ENCODE data around the gene TNFSF9.

The TNFSF9 gene

DNA sequence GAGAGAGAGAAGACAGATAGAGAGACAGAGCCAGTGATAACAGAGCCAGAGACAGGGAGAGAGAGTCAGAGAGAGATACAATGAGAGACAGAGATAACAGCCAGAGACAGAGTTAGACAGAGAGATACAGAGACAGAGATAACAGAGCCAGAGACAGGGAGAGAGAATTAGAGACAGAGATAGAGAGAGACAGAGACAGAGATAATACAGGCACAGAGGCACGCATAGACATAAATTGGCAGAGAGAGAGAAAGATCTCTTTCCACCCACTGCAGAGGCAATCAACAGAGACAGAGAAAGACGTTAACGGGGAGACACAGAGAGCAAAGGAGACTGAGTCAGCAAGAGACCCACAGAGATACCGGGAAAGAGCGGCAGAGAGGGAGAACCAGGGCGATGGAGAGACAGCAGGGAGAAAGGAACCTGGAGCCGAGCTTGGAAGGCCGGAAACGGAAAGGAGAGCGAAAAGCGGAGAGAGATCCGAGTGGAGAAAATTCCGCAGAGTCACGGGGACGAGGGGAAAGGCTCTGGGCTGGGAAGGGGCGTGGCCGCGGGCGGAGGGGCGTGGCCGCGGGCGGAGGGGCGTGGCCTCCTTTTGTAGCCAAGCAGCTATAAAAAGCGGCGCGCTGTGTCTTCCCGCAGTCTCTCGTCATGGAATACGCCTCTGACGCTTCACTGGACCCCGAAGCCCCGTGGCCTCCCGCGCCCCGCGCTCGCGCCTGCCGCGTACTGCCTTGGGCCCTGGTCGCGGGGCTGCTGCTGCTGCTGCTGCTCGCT lies at the start of gene TNFSF9:
TNFSF9 (plus strand) TSS at position 641 of the 777 bp plus-strand sequence; CDS start at position 652, 11 bp downstream.
- Mint-ChIP-seq H3K27me3 (peaks cover 6% of the 10 kb centered on the region), H3K4me1 (ENCODE audit: low read depth) (peaks cover 29% of the 10 kb centered on the region), H3K9me3 (ENCODE audit: low read depth) (no peaks in the 10 kb centered on the region), H3K4me3 (peak within 1 kb of the TSS; percentile 91), H3K36me3 (no peaks in the 10 kb centered on the region), H3K27ac (peak within 1 kb of the TSS; percentile 51)

DNA sequence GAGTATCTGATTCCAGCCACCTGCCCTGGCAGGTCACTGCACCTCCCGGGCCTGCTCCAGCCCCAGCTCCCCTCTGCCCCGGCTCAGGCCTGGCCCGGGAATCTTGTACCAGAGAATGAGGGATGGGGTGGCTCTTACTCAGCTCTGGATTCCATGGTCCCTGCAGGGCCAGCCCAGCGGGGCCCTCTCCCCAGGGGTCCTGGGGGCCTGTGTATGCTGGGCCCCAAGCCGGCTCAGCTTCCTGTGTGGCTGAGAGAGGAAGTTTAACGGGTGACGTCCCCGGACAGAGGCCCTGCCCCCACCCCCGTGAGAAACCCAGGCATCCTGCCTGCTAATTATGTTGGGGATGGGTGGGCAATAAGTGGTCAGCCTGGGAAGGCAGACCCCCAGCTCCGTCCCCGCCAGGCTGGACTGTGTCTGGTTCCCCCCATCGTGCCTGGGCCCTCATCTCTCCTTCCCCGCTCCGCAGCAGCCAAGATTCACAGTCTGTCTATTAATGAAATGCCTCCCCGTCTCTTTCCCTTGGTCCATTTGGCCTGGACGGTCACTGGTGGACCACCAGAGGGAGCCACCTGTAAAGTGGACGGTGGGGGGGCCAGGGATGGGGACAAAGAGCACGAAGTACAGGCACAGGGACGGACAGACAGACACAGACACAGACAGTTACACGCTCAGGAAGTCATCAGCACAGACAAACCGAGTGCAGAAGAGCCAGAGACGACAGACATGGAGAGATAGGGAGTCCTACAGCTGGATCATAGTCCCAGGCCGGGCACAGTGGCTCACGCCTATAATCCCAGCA lies 49.1 kb upstream of the TNFSF9 start, which contains the start of gene DENND1C:
DENND1C (minus strand) TSS at position 247 of the 802 bp plus-strand sequence; CDS start at position 155, 92 bp downstream.
- Mint-ChIP-seq H3K4me3 (peak within 1 kb of the TSS; percentile 100), H3K27me3 (no peaks in the 10 kb centered on the region), H3K27ac (peak within 1 kb of the TSS; percentile 97), H3K9me3 (ENCODE audit: low read depth) (no peaks in the 10 kb centered on the region), H3K36me3 (no peaks in the 10 kb centered on the region), H3K4me1 (ENCODE audit: low read depth) (peaks cover 33% of the 10 kb centered on the region)

DNA sequence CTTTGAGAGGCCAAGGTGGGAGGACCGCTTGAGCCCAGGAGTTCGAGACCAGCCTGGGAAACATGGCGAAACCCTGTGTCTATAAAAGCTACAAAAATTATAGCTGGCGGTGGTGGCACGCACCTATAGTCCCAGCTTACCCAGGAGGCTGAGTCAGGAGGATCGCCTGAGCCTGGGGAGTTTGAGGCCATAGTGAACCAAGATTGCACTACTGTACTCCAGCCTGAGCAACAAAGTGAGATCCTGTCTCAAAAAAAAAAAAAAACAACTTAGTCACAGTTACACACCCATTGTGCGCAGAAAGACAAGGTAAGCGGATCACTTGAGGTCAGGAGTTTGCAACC lies 48.5 kb upstream of the TNFSF9 start:
- Mint-ChIP-seq H3K9me3 (ENCODE audit: low read depth) (no peaks in the 10 kb centered on the region), H3K27ac (peak overlapping the region; percentile 97), H3K4me1 (ENCODE audit: low read depth) (peaks cover 33% of the 10 kb centered on the region), H3K4me3 (peak overlapping the region; percentile 100), H3K36me3 (no peaks in the 10 kb centered on the region), H3K27me3 (no peaks in the 10 kb centered on the region)

DNA sequence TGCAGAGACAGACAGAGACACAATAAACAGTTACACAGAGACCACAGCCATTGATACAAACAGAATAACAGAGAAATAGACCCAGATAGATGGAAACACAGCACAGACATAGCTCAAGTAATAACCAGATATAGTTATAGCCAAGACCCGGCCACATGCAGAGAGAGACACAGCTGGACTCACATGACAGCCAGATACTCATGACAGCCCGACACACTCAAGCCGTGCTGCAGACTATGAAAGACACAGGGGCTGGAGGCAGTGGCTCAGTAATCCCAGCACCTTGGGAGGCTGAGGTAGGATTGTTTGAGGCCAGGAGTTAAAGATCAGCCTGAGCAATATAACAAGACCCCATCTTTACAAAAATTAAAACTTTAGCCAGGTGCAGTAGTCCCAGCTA lies 47.6 kb upstream of the TNFSF9 start:
- H3K9me3 Mint-ChIP-seq (ENCODE audit: low read depth) = no peaks in the 10 kb centered on the region
- peak overlapping the region; percentile 50 for H3K27ac Mint-ChIP-seq
- no peaks in the 10 kb centered on the region for H3K27me3 Mint-ChIP-seq
- peaks cover 33% of the 10 kb centered on the region for H3K4me1 Mint-ChIP-seq (ENCODE audit: low read depth)
- peak overlapping the region; percentile 57 for H3K4me3 Mint-ChIP-seq
- H3K36me3 Mint-ChIP-seq = no peaks in the 10 kb centered on the region

- H3K27ac Mint-ChIP-seq = no peak overlapping the region
- H3K27me3 Mint-ChIP-seq = no peaks in the 10 kb centered on the region
- H3K36me3 Mint-ChIP-seq = no peaks in the 10 kb centered on the region
- no peaks in the 10 kb centered on the region for H3K9me3 Mint-ChIP-seq (ENCODE audit: low read depth)
- no peak overlapping the region for H3K4me3 Mint-ChIP-seq
- peaks cover 33% of the 10 kb centered on the region for H3K4me1 Mint-ChIP-seq (ENCODE audit: low read depth)
These were observed 46.6 kb upstream of the TNFSF9 start for GRCh38 chr19:6484230-6484629.

- Mint-ChIP-seq H3K4me1 (ENCODE audit: low read depth) (peaks cover 29% of the 10 kb centered on the region), H3K27me3 (no peaks in the 10 kb centered on the region), H3K27ac (no peak overlapping the region), H3K36me3 (no peaks in the 10 kb centered on the region), H3K9me3 (ENCODE audit: low read depth) (no peaks in the 10 kb centered on the region), H3K4me3 (no peak overlapping the region)
These were observed 46.0 kb upstream of the TNFSF9 start for GRCh38 chr19:6484831-6485230.

DNA sequence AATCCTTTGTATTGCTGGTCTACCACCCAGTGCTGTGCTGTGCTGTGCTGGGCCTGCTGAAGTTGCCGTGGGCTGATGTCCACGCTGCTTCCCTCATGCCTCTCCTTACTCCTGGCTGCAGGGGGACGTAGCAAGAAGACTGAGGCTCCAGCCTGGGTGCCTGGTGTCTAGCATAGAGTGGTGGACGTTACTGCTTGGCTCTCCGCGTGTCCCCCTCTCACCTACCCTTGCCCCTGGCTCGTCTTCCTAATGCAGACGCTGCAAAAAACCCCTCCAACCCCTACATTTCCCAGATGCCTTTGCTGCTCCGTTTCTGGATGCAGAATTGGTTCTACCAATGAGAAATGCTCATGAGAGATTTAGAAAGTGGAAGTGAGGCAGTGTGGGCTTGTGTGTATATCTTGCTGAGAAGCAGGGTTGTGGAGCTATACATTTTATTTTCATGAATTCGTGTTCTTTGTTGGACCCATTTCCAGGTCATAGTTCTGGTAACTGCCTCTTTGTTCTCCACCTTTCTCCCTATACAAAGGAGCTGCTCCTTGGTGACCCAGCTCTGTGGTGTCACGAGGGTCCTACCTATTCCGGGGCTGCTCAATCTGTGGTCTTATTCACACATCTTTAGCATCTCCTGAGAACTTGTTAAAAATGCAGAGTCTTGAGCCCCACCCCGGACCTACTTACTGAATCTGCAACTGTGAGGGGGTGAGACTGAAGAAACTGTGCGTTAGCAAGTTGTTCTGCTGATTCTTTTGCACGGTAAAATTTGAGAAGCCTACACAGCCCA lies 41.4 kb upstream of the TNFSF9 start:
- Mint-ChIP-seq H3K36me3 (peaks cover 1% of the 10 kb centered on the region), H3K9me3 (ENCODE audit: low read depth) (no peaks in the 10 kb centered on the region), H3K27me3 (no peaks in the 10 kb centered on the region), H3K27ac (no peak overlapping the region), H3K4me3 (peak overlapping the region; percentile 40), H3K4me1 (ENCODE audit: low read depth) (no peaks in the 10 kb centered on the region)

DNA sequence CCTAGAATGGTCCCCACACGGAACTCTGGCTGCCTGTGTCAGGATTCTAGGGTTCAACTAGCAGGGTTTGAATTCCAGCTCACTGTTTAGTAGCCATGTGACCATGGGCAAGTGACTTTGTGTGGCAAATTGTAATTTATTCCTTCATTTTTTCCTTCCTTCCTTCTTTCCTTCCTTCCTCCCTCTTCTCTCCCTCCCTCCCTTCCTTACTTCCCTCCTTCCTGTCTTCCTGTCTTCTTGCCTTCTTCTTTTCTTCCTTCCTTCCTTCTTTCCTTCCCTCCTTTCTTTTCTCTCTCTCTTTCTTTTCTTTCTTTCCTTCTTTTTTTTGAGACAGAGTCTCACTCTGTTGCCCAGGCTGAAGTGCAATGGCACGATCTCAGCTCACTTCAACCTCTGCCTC lies 40.7 kb upstream of the TNFSF9 start:
- Mint-ChIP-seq H3K9me3 (ENCODE audit: low read depth) (no peaks in the 10 kb centered on the region), H3K36me3 (peaks cover 4% of the 10 kb centered on the region), H3K27ac (no peak overlapping the region), H3K27me3 (no peaks in the 10 kb centered on the region), H3K4me3 (peak overlapping the region; percentile 40), H3K4me1 (ENCODE audit: low read depth) (no peaks in the 10 kb centered on the region)

DNA sequence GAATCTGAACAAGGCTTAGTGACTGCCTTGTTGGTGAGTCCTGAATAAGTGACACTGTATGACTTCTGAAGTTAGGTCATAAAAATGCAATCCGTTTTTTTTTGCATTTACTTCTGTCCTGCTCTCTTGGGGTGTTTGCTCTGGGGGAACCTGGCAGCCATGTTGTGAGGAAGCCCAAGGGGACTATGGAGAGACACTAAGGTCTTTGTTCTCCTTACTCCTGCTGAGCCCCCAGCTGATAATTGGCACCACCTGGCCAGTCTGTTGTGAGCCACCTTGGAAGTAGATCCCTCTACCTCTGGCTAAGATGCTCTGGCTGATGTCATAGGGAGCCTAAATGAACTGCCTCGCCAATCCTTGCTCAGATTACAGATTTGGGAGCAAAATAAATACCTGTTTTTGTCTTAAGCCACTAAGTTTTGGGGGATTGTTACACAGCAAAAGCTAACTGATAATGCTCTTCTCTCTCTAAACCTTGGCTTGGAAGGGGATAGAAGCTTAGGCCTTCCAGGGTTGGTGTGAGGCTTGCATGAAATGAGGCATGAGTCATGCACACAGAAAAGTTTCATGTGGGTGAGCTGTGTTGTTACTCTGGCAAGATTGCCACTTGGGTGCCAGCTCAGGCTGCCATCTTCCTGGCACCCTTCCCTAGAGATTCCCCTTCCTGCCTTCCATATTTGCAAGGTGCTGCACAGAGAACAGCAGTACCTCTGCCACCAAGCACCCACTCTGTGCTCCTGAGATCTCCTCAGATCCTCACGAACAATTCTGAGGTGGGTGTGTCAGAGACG lies 38.8 kb upstream of the TNFSF9 start:
- Mint-ChIP-seq H3K4me1 (ENCODE audit: low read depth) (no peaks in the 10 kb centered on the region), H3K9me3 (ENCODE audit: low read depth) (no peaks in the 10 kb centered on the region), H3K36me3 (peaks cover 4% of the 10 kb centered on the region), H3K27ac (no peak overlapping the region), H3K4me3 (no peak overlapping the region), H3K27me3 (no peaks in the 10 kb centered on the region)

DNA sequence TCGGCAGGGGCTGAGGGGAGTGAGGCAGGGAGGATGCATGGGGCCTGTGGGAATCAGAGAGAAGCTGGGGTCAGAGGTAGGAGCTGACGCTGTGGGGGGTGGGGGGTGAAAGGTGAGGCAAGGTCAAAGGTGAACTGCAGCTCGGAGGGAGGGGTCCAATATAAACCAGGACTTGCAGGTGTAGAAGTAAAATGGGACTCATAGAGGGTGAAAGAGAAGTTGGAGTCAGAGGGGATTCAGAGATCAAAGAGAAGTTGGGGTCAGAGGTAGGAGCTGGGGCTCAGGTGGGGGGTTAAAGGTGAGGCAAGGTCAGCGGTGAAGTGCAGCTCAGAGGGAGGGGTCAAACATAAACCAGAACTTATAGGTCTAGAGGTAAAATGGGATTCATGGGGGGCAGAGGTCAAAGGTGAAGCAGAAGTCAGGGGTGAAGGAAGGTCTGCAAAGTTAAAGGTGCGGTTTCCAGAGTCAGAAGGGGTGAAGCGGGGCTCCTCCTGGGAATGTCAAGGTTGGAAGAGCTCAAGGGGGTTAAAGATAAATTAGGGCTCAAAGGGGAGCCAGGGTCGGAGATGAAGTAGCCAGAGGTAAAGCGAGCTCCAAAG lies 36.3 kb upstream of the TNFSF9 start:
- Mint-ChIP-seq H3K4me3 (no peak overlapping the region), H3K27ac (no peak overlapping the region), H3K9me3 (ENCODE audit: low read depth) (no peaks in the 10 kb centered on the region), H3K4me1 (ENCODE audit: low read depth) (peaks cover 2% of the 10 kb centered on the region), H3K27me3 (no peaks in the 10 kb centered on the region), H3K36me3 (peaks cover 4% of the 10 kb centered on the region)

- H3K27ac Mint-ChIP-seq = no peak overlapping the region
- H3K4me3 Mint-ChIP-seq = no peak overlapping the region
- no peaks in the 10 kb centered on the region for H3K9me3 Mint-ChIP-seq (ENCODE audit: low read depth)
- peaks cover 4% of the 10 kb centered on the region for H3K36me3 Mint-ChIP-seq
- no peaks in the 10 kb centered on the region for H3K27me3 Mint-ChIP-seq
- peaks cover 4% of the 10 kb centered on the region for H3K4me1 Mint-ChIP-seq (ENCODE audit: low read depth)
These were observed 34.9 kb upstream of the TNFSF9 start for GRCh38 chr19:6495947-6496346.

DNA sequence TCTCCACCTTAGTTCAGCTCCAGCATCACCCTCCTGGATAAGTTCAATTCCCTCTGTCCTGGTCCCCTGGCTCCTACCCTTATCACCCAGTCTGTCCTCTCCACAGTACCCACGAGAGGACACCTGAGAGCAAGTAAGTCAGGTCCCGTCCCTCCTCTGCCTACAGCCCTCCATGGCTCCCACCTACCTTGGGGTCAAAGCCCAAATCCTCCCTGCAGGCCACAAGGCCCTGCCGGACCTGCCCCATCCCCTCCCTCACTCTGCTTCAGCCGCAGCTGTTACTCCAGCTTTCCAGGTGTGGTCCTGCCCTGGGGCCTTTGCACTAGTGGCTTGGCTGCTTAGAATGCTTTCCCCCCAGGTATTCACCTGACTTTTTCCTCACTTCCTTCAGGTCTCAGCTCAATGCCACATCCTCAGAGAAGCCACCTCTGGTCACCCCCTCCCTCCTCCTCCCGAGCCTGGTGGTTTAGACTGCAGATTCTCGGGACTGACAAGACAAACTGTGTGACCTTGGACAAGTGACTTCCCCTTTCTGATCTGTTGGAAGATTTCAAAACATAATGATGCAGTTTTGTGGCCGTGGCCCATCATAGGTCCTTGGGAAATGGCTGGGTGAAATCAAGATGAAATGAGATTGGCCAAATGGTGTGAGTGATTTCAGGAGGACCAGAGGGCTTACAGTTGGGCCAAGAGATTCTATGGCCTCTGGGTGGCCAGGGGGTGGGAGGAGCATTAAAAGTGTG lies 32.4 kb upstream of the TNFSF9 start:
- no peak overlapping the region for H3K27ac Mint-ChIP-seq
- no peak overlapping the region for H3K4me3 Mint-ChIP-seq
- peaks cover 4% of the 10 kb centered on the region for H3K36me3 Mint-ChIP-seq
- no peaks in the 10 kb centered on the region for H3K9me3 Mint-ChIP-seq (ENCODE audit: low read depth)
- H3K27me3 Mint-ChIP-seq = no peaks in the 10 kb centered on the region
- H3K4me1 Mint-ChIP-seq (ENCODE audit: low read depth) = peaks cover 8% of the 10 kb centered on the region

DNA sequence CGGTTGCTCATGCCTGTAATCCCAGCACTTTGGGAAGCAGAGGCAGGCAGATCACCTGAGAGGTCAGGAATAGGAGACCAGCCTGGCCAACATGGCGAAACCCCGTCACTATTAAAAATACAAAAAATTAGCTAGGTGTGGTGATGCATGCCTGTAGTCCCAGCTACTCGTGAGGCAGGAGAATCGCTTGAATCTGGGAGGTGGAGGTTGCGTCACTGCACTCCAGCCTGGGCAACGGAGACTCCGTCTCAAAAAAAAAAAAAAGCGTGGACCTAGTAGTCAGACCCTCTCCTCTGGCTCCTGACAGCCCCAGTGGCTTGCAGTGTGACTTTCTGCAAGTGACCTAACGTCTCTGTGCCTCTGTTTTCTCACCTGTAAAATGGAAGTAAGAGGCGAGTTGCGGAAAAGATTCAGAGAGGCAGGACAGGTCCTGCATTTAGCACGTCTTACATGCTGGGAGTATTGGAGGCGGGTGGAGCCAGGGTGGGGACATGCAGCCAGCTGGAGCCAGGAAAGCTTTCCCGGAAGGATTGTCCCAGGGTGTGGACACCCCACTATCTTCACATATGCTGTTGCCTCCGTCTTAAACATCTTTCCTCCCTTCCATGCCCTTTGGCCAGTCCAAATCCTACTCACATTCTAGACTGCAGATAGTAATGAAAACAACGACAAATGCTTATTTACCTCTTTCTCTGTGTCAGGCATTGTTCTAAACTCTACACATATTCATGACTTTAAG lies 31.6 kb upstream of the TNFSF9 start:
- Mint-ChIP-seq H3K9me3 (ENCODE audit: low read depth) (no peaks in the 10 kb centered on the region), H3K4me3 (no peak overlapping the region), H3K36me3 (peaks cover 4% of the 10 kb centered on the region), H3K27ac (no peak overlapping the region), H3K4me1 (ENCODE audit: low read depth) (peaks cover 11% of the 10 kb centered on the region), H3K27me3 (no peaks in the 10 kb centered on the region)

Data from activated naive CD8-positive, alpha-beta T cell (primary cell).